ENCODE results near the gene CLN5.

DNA sequence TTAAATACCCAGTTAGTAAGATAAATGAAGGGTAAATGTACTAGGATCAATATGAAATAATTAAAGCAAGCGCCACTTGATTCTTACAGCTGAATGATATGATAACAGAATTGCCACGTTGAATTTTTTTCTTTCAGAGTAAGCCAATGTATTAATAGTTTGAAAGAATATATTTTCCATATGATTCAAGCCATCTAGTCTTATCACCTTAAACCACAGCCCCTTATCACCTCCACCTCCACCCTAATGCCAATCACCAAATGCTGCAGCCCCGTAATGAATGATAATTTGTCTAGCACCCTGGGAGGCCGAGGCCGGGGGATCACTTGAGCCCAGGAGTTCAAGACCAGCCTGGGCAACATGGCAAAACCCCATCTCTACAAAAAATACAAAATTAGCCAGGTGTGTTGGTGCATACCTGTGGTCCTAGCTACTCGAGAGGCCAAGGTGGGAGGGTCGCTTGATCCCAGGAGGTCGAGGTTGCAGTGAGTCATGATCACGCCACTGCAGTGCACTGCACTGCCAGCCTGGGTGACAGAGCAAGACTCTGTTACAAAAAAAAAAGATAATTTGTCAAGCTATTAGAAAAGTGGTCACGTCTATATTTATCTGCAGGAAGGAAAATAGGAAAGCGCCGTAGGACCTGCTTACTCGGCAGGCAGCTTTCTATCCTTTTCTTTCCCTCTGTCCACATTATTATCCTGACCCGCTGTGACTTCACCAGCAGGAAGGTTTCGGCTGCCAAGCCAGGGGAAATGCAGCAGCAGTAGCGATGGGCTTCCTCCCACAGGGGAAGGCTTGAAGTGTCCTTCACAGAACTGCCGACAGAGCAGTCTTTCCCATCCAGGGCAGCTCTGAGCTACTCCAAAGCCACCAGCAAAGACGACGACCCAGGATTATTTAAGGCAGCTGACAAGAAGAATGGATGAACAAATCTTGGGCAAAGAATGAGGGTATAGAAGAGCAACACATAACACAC, 19.7 kb upstream of the CLN5 start:
- no peak for TF ChIP-seq CTCF (conservative IDR thresholded peaks at IDR 0.05 in 1 of 2, IDR thresholded peaks at IDR 0.05 in 1 of 2; ENCODE audit: extremely low read depth in 1 of 2, insufficient read depth in 1 of 2, low read depth in 1 of 2, low read length in 2 of 2)
- no peak for TF ChIP-seq EZH2 (IDR thresholded peaks at IDR 0.05; ENCODE audit: borderline replicate concordance, low read length)

Data from mammary epithelial cell (primary cell).